ENCODE data around the gene LNPEP. TPM values are rescaled to one million over a fixed set of nuclear protein-coding genes. Genes with fewer than 3 reads are reported as not detected.

Gene LNPEP
- total and polyA plus RNA-seq, 2 of the 13 experiments (the other 11 are each of a cell fraction or from before 2014, with no cell fraction given), result 8.0 to 16.9 TPM

Small RNA genes within 50 kb of the gene (small RNA-seq; reads per million reads assigned to genes)
- gene RF00019 (ENCODE audit: insufficient read depth in 2 of 3, insufficient read length in 3 of 3, low read depth in 2 of 3, low replicate concordance in 1 of 3), result 0 reads per million in 3 experiments

Other genes starting within 250 kb of the LNPEP start
- 13.8 and 21.0 TPM in 2 replicates for gene ERAP1, start 128.1 kb upstream of the LNPEP start, total RNA-seq (2016; rRNA removed; fragmentation: Illumina TruSeq; extraction: Trizol)
- gene ERAP1, start 128.1 kb upstream of the LNPEP start, polyA plus RNA-seq (2011; rRNA removed), result 44.4 and 52.2 TPM in 2 replicates
- gene ERAP2, start 59.6 kb upstream of the LNPEP start, total RNA-seq (2016; rRNA removed; fragmentation: Illumina TruSeq; extraction: Trizol), result 12.8 and 16.6 TPM in 2 replicates
- 12.5 and 12.8 TPM in 2 replicates for gene ERAP2, start 59.6 kb upstream of the LNPEP start, polyA plus RNA-seq (2011; rRNA removed)
- gene LIX1, start 206.5 kb downstream of the LNPEP start, total RNA-seq (2016; rRNA removed; fragmentation: Illumina TruSeq; extraction: Trizol), result not detected in 2 replicates
- gene LIX1, start 206.5 kb downstream of the LNPEP start, polyA plus RNA-seq (2011; rRNA removed), result not detected in 2 replicates
- gene RIOK2, start 247.2 kb downstream of the LNPEP start, total RNA-seq (2016; rRNA removed; fragmentation: Illumina TruSeq; extraction: Trizol), result 46.6 and 74.0 TPM in 2 replicates
- 6.2 and 8.1 TPM in 2 replicates for gene RIOK2, start 247.2 kb downstream of the LNPEP start, polyA plus RNA-seq (2011; rRNA removed)

Measured in HepG2 (cell line).